Prostate gland (tissue), 2 donors: Measurements from ENCODE around the gene TACC2.

Experiments
- POLR2A ChIP-seq: fragments of 450-650 bp; IDR thresholded peaks from one replicate; pipeline ENCODE4 v1.6.1; 2016; ENCODE audit warnings: antibody characterized with exemption, mild to moderate bottlenecking
- POLR2AphosphoS5 ChIP-seq: sonication (generic); formaldehyde crosslinking; IDR thresholded peaks from one replicate; pipeline ENCODE4 v1.6.1; 2017; ENCODE audit warnings: antibody characterized with exemption
- TF ChIP-seq, protein P1 (sequence below), 4 experiments: fragments of 200-600 bp in 2 of 4; fragments of 450-650 bp in 2 of 4; sonication (generic) in 2 of 4; IDR thresholded peaks; 1 replicate in 3 of 4; 2 replicates in 1 of 4; pipeline ENCODE4 v1.5.1; 2016 to 2019; ENCODE audit warnings: antibody characterized with exemption in 4 of 4, mild to moderate bottlenecking in 2 of 4, moderate library complexity in 2 of 4

DNA sequence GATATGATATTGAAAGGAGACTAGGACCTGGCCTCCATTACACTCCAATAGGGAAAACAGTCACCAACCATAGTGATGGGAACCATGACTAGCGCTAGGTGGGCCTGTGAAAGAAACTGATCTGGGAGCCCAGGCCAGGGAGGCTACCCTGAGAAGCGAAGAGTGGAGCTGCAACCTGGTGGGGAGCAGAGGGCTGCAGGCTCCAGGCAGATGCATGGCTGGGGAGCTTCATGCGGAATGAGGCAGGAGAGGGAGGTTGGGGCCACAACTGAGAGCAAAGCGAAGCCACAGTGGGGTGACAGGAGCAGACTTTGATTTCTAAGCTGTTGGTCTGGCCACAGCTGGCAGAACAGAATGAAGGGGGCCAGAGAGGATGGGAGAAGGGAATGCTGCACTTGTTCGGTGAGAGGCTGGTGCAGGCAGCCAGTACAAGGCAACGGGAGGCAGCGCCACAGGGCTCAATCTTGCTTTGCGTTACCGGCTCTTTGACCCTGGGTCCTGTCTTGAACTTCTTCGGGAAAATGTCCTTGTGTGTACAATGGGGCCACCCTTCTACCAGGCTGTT, 88.4 kb downstream of the TACC2 start:
- TF ChIP-seq, protein P1, sequence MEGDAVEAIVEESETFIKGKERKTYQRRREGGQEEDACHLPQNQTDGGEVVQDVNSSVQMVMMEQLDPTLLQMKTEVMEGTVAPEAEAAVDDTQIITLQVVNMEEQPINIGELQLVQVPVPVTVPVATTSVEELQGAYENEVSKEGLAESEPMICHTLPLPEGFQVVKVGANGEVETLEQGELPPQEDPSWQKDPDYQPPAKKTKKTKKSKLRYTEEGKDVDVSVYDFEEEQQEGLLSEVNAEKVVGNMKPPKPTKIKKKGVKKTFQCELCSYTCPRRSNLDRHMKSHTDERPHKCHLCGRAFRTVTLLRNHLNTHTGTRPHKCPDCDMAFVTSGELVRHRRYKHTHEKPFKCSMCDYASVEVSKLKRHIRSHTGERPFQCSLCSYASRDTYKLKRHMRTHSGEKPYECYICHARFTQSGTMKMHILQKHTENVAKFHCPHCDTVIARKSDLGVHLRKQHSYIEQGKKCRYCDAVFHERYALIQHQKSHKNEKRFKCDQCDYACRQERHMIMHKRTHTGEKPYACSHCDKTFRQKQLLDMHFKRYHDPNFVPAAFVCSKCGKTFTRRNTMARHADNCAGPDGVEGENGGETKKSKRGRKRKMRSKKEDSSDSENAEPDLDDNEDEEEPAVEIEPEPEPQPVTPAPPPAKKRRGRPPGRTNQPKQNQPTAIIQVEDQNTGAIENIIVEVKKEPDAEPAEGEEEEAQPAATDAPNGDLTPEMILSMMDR (IDR thresholded peaks at IDR 0.05) = no peak
- TF ChIP-seq POLR2A (no peak), POLR2AphosphoS5 (no peak)
